ENCODE measurements around the gene PATL2.

DNA sequence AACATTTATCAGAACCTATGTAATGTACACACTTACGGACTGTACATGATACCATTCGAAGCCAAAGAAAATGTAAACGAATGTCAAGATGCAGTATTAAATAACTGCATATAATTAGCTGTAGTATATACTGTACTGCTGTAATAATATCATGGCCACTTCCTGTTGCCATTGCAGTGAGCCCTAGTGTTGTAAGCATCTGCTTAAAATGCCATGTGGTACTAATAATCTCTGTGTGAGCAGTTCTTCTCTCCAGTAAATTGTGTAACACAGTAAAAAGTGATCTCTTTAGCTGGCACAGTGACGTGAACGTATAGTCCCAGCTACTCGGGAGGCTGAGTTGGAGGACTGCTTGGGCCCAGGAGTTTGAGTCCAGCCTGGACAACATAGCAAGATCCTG, 56.3 kb downstream of the PATL2 start:
- no peak for TF ChIP-seq MYC (IDR thresholded peaks at IDR 0.05; ENCODE audit: low read depth, low read length)
- TF ChIP-seq, protein P1, sequence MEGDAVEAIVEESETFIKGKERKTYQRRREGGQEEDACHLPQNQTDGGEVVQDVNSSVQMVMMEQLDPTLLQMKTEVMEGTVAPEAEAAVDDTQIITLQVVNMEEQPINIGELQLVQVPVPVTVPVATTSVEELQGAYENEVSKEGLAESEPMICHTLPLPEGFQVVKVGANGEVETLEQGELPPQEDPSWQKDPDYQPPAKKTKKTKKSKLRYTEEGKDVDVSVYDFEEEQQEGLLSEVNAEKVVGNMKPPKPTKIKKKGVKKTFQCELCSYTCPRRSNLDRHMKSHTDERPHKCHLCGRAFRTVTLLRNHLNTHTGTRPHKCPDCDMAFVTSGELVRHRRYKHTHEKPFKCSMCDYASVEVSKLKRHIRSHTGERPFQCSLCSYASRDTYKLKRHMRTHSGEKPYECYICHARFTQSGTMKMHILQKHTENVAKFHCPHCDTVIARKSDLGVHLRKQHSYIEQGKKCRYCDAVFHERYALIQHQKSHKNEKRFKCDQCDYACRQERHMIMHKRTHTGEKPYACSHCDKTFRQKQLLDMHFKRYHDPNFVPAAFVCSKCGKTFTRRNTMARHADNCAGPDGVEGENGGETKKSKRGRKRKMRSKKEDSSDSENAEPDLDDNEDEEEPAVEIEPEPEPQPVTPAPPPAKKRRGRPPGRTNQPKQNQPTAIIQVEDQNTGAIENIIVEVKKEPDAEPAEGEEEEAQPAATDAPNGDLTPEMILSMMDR (IDR thresholded peaks at IDR 0.05; ENCODE audit: low read depth, low read length): no peak
- TF ChIP-seq POLR2A (IDR thresholded peaks at IDR 0.05; ENCODE audit: extremely low read depth, insufficient read length): no peak
- TF ChIP-seq MAX (IDR thresholded peaks at IDR 0.05; ENCODE audit: low read depth, low read length): no peak

All from NB4 (cell line).